NCI-H446 (cell line): ENCODE data around the gene FBXO21.
"Not testable (repeated sequence)": the region's sequence is repeated elsewhere in the genome, so short reads cannot be mapped to it uniquely, and the experiment has no call there.

Experiments
- DNase-seq, 2 experiments: peaks; one replicate each; lab custom pipeline; 2025; lab: John Stamatoyannopoulos, UW

FBXO21 gene

GRCh38 chr12:117104003-117104402 lies 86.3 kb downstream of the FBXO21 start:
- not testable (repeated sequence) for DNase-seq

GRCh38 chr12:117102800-117103181 lies 87.5 kb downstream of the FBXO21 start:
- no peak for DNase-seq

GRCh38 chr12:117101953-117102799 lies 88.1 kb downstream of the FBXO21 start:
- peak in 1 of 2 experiments; percentile 22 for DNase-seq

GRCh38 chr12:117100851-117101673 lies 89.2 kb downstream of the FBXO21 start:
- no peak for DNase-seq

GRCh38 chr12:117100251-117100650 lies 90.0 kb downstream of the FBXO21 start:
- no peak for DNase-seq

- DNase-seq = no peak
These were observed 91.7 kb downstream of the FBXO21 start for GRCh38 chr12:117098361-117099217.

GRCh38 chr12:117098024-117098360 lies 92.3 kb downstream of the FBXO21 start:
- no peak for DNase-seq

- peak; percentile 21 to 38 for DNase-seq
These were observed 93.1 kb downstream of the FBXO21 start for GRCh38 chr12:117097159-117097558.

GRCh38 chr12:117096501-117097042 lies 93.7 kb downstream of the FBXO21 start:
- no peak for DNase-seq

- not testable (repeated sequence) for DNase-seq
These were observed 95.1 kb downstream of the FBXO21 start for GRCh38 chr12:117095191-117095590.

- no peak for DNase-seq
These were observed 96.2 kb downstream of the FBXO21 start for GRCh38 chr12:117093918-117094630.

GRCh38 chr12:117093431-117093830 lies 96.8 kb downstream of the FBXO21 start:
- DNase-seq = no peak

- DNase-seq = no peak
These were observed 97.4 kb downstream of the FBXO21 start for GRCh38 chr12:117092886-117093285.

GRCh38 chr12:117092511-117092780 lies 97.8 kb downstream of the FBXO21 start:
- no peak for DNase-seq
